ENCODE measurements around the gene PTPRK.

Gene PTPRK

DNA sequence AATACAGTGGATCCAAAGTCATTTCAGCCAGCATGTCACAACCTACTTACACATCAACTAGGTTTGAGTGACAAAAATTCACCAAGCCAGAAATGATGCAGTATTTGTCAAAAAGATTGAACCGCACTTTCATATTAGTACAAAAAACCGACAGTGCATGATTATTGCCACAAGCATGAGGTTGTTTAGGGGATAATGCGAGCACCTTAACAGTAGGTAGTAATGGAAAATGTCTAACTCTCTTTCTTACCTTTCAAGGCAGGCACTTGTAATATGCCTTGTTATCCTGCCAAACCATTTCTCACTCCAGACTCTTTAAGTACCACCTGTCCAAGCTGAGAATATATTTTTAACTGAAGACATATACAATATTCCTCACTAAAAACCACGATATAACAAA is 349.2 kb downstream of the PTPRK start:
- no peak for DNase-seq

- no peak for DNase-seq
Observed at GRCh38 chr6:128168244-128168643, 352.2 kb downstream of the PTPRK start.

- no peak for DNase-seq
Observed at GRCh38 chr6:128167552-128167951, 352.8 kb downstream of the PTPRK start.

GRCh38 chr6:128164254-128164653 is 356.1 kb downstream of the PTPRK start:
- no peak for DNase-seq

DNA sequence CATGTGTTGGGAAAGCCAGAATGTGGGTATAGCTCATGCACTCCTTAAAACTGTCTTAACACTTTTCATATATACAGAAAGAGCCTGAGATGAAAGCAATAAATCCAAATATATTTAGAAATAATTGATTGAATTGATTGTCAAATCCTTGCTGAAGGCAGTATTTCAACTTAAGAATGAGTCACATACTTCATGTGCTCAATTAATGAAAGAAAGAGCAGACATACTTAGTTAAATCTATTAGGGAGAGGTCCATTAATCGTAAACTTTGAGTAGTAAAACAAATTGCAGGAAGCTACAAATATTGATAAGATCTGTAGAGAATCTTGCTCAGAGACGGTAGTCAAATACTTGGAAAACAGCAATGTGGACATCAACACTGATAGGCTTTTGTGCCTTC is 358.0 kb downstream of the PTPRK start:
- DNase-seq: no peak

- DNase-seq: no peak
Observed at GRCh38 chr6:128161839-128162238, 358.6 kb downstream of the PTPRK start.

- DNase-seq: no peak
Observed at GRCh38 chr6:128161263-128161662, 359.1 kb downstream of the PTPRK start.

DNA sequence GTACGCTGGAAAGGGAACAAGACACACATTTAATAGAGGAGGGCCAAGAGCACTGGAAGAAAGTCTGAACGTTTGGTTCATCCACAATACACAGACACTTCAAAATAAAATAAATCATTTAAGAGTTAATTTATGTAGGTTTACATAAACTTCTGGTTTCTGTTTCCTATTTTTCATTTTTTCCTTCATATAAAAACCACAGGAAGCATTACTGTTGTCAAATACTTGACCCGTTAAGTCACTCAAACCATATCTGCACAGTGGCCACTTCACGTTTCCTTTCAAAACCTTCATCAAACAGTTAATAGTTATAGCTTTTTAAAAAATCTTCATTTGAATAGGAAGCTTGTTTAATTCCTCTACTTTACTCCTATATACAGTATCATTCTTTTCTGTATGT is 361.9 kb downstream of the PTPRK start:
- no peak for DNase-seq

DNA sequence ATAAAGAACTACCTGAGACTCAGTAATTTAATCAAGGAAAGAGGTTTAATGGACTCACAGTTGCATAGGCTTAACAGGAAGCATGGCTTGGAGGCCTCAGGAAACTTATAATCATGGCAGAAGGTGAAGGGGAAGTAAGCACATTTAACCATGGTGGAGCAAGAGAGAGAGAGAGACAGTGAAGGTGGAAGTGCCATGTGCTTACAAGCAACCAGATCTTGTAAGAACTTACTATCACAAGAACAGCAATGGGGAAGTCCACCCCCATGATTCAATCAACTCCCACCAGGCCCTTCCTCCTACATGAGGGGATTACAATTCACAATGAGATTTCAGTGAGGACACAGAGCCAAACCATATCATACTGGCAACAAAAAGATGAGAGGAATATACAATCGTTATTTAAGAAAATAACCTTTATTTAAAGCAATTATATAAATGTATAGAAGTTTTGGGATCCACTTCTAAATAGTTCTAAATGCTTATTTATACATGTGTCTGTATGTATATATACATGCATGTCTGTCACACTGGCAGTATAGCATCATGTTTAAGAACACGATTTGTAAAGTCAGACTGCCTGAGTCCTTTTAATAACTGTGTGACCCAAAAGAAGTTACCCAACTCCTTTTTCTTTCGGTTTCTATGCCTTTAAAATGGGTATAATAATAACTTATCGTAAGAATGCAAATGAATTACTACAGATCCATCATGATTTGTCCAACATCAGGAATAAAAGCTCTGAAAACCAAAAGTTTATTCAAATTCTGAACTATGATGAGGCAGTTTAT is 363.9 kb downstream of the PTPRK start:
- no peak for DNase-seq

GRCh38 chr6:128155826-128156225 is 364.6 kb downstream of the PTPRK start:
- DNase-seq: no peak

DNA sequence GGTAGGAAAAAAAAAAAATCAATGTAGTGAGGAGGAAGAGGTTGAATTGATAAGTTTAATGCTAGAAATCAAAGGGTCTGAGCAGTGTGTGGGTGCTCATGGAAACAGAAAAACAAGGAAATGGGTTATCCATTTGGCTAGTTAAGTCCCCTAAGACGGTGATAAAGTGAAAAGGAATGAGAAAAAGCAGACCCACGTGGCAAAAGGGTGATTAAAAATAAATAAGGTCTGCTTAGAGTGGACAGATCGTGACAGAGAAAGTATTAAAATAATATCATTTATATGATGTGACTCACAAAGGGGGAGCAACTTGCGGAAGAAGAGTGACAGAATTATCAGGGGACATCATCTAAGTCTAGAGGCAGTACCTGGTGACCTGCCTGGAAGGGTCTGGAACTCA is 367.8 kb downstream of the PTPRK start:
- DNase-seq: no peak

- DNase-seq: no peak
Observed at GRCh38 chr6:128150376-128150775, 370.0 kb downstream of the PTPRK start.

DNA sequence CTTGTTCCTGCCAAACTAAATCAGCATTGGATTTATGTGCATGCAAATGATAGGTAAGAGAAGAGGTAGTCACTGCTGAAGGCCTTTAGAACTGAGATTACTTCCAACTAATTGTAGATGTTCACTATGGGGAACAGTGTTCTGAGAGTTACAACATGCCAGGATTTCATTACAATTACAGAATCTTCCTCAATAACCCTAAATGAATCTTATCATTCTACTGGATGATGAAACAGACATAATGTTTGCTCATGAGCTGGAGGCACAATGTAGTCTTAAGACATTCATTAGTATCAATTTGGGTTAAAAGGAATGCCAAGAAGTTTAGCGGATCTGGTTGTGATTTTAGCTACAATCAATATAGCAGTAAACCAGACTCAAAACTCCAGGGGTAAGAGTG is 370.6 kb downstream of the PTPRK start:
- no peak for DNase-seq

DNA sequence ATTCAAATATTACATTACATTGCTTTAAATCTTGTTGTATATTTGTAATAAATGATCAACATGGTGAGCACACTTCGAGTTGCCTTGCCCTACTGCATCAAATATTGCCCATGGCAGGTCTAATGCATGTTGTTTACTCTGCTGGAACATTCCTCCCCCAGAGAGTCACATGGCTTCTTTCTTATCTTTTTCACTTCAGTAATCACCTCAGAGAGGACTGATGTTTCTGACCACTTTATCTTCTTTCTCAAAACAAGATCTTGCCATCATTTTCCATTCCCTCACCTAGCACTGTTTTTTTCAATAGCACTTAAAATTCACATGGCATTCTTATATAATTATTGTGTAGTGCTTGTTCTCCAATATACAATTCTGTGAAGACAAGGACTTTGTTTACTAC is 376.1 kb downstream of the PTPRK start:
- no peak for DNase-seq

DNA sequence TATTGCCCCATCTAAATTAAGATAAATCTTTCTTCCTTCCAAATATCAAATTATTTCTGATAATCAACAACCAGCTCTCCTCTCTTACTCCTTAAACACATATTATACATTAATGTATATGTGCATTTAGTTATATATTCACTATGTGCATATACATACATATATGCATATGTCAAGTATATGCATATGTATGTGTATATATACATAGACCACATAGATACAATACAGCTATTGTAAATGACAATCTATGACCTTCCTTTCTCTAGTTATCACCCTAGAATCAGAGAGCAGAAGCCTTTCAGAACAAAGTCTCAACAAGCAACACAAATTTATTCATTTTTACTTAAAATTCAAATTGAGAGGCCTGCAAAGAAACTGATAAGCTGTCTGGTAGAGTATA is 378.5 kb downstream of the PTPRK start:
- DNase-seq: no peak

GRCh38 chr6:128139519-128139918 is 380.9 kb downstream of the PTPRK start:
- no peak for DNase-seq

- DNase-seq: no peak
Observed at GRCh38 chr6:128138694-128139093, 381.7 kb downstream of the PTPRK start.

DNA sequence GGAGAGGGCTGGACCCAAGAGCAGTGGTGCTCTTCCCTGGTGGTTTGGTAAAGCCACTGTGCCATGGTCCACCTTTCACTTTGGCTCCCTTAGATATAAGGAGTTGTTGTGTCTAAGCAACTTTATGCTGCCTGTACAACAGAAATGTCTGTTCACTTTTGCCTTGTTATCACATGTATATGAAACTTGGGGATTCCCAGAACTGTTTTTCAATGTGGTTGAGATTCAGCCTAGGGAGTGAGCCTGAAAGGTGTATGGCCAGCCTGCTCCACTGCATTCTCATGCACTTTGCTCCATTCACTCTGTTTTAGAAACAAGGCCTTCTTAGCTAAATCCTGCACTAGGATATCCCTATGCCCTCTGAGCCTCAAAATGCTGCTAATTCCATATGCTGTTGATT is 385.1 kb downstream of the PTPRK start:
- DNase-seq: no peak

GRCh38 chr6:128131566-128131965 is 388.8 kb downstream of the PTPRK start:
- DNase-seq: no peak

- no peak for DNase-seq
Observed at GRCh38 chr6:128131036-128131435, 389.4 kb downstream of the PTPRK start.

DNA sequence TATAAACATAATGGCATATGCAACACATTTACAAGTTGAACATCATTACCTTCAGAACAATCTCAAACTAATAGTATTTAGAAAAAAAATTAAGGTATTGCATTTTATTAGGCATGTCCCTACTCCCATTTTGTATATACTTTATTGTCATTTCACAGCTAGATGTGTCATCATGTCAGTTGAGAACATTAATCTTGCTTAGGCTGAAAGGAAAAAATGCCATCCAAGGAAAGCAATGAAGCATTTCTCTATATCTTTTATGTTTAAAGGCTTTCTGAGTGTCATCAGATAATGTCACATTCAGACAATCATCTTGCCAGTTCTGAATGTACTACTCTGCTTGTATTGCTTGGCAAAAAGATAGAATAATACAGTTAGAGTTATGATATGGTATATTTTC is 390.7 kb downstream of the PTPRK start:
- no peak for DNase-seq

- DNase-seq: no peak
Observed at GRCh38 chr6:128127650-128128049, 392.7 kb downstream of the PTPRK start.

DNA sequence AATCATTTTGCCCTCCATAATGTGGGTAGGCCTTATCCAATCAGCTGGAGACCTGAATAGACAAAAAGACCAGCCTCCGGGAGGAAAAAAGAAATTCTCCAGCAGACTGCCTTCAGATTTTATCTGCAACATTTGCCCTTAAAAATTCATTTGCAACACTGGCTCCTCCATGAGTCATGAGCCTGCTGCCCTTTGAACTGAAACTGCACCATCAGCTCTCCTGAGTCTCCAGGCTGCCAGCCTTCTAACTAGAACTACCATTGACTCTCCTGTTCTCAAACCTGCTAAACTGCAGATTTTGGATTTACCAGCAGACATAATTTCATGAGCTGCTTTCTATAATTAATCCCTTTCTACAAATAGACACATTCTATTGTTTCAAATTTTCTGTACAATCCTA is 395.7 kb downstream of the PTPRK start:
- DNase-seq: no peak

DNA sequence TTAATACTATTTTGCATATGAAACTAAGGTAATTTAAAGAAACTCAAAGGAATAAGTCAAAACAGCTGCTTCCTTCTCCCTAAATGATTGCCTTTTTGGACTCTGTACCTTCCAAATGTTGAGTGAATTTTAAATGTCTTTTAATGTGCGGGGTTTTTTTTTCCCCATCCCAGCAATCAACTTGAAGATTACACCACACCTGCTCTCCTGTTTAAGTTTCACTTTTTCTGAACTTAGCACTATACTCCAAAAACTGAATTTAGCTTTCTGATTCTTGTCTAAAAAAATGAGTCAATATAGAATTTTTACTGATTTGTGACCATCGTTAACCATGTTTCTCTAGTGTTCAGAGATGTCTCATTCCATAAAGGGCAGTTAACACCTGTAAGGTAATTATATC is 398.8 kb downstream of the PTPRK start:
- DNase-seq: no peak

DNA sequence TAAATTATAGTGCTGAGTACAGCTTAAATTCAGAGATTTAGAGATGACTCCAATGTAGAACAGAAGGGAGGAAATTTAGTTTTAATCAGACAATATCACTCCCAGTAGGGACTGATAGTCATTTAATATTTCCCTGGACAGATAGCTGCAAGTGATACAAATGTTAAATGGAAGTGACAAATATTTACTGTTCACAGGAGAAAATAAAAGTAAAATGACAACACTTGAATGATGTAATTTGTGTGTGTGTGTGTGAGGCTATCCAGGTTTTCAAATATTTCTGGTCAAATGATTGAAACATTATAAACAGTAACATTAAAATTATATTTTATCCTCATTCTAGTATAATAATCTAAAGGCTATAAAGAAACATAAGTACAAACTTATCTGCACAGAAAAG is 399.2 kb downstream of the PTPRK start:
- DNase-seq: no peak

All from NCI-H2029 treated with DMSO at 0.1 percent for 48 hours (cell line).